Fibroblast of pulmonary artery (primary cell): Measurements from ENCODE around the gene HES4.

Source experiments
- DNase-seq: peaks from one replicate; pipeline ENCODE4 v3.0.0-alpha.2; 2010; ENCODE audit warnings: low read depth
- H3K4me3 ChIP-seq: replicated peaks from 2 replicates; pipeline ENCODE4 v1.5.1; 2011; ENCODE audit warnings: low read depth, mild to moderate bottlenecking, control low read depth, low read length, moderate library complexity
- CTCF ChIP-seq: IDR thresholded peaks from 2 replicates; pipeline ENCODE4 v1.5.1; 2011; ENCODE audit warnings: mild to moderate bottlenecking, control low read depth, low read length, inconsistent platforms; ENCODE audit errors: missing control alignments

Gene HES4

GRCh38 chr1:964691-965525 lies 35.0 kb downstream of the HES4 start:
- no peak overlapping the region for H3K4me3 ChIP-seq
- TF ChIP-seq CTCF, result no peak
- DNase-seq, result no peak

GRCh38 chr1:963746-964525 lies 36.0 kb downstream of the HES4 start:
- no peak for DNase-seq
- TF ChIP-seq CTCF, result no peak
- no peak overlapping the region for H3K4me3 ChIP-seq

- TF ChIP-seq CTCF, result no peak
- no peak for DNase-seq
- no peak overlapping the region for H3K4me3 ChIP-seq
These were observed 36.6 kb downstream of the HES4 start for GRCh38 chr1:963301-963651.

- no peak overlapping the region for H3K4me3 ChIP-seq
- no peak for TF ChIP-seq CTCF
- DNase-seq, result no peak
These were observed 37.3 kb downstream of the HES4 start for GRCh38 chr1:962381-963300.

GRCh38 chr1:961132-961669 lies 38.7 kb downstream of the HES4 start:
- peak overlapping the region; percentile 55 for H3K4me3 ChIP-seq
- TF ChIP-seq CTCF, result no peak

GRCh38 chr1:960363-961131 lies 39.4 kb downstream of the HES4 start, which contains the start of gene KLHL17:
TSS of gene KLHL17 (plus strand) at chr1:960584. CDS start at chr1:960694, 110 bp downstream.
- DNase-seq, result peak; percentile 66
- H3K4me3 ChIP-seq, result peak within 1 kb of the TSS; percentile 55
- TF ChIP-seq CTCF, result no peak

More at GRCh38 chr1:961132-961669, 38.7 kb downstream of the HES4 start:
- DNase-seq, result no peak
